HepG2 (cell line): Measurements from ENCODE around the gene MAN1C1. TPM values are rescaled to one million over a fixed set of nuclear protein-coding genes. Genes with fewer than 3 reads are reported as not detected.

Experiments
- ATRX ChIP-seq: sonication (generic); formaldehyde crosslinking; IDR thresholded peaks from 2 replicates; pipeline ENCODE4 v1.4.0; 2020; ENCODE audit warnings: missing genetic modification reagents, borderline replicate concordance
- CREBL2 ChIP-seq: sonication (generic); formaldehyde crosslinking; IDR thresholded peaks from 2 replicates; pipeline ENCODE4 v1.8.1; 2023; ENCODE audit warnings: missing genetic modification reagents, mild to moderate bottlenecking, borderline replicate concordance
- FUBP1 ChIP-seq: sonication (generic); formaldehyde crosslinking; IDR thresholded peaks from 2 replicates; pipeline ENCODE4 v1.5.1; 2020; ENCODE audit warnings: missing genetic modification reagents, mild to moderate bottlenecking, borderline replicate concordance
- GLI4 ChIP-seq: sonication (generic); formaldehyde crosslinking; IDR thresholded peaks from 2 replicates; pipeline ENCODE4 v1.5.1; 2020; ENCODE audit warnings: missing genetic modification reagents, mild to moderate bottlenecking, moderate library complexity, borderline replicate concordance
- NFIB ChIP-seq: sonication (generic); formaldehyde crosslinking; IDR thresholded peaks from 2 replicates; pipeline ENCODE4 v1.9.0; 2021; ENCODE audit warnings: missing genetic modification reagents, mild to moderate bottlenecking, borderline replicate concordance
- PITX1 ChIP-seq: sonication (generic); formaldehyde crosslinking; IDR thresholded peaks from 2 replicates; pipeline ENCODE4 v1.5.1; 2020; ENCODE audit warnings: mild to moderate bottlenecking, missing genetic modification reagents
- SRSF4 ChIP-seq: fragments of 200-400 bp; formaldehyde crosslinking; IDR thresholded peaks from one replicate; pipeline ENCODE4 v1.6.1; 2018; ENCODE audit warnings: mild to moderate bottlenecking, low read depth, low read length, moderate library complexity; ENCODE audit not compliant: poor library complexity, severe bottlenecking
- TFDP2 ChIP-seq: sonication (generic); formaldehyde crosslinking; IDR thresholded peaks from 2 replicates; pipeline ENCODE4 v1.4.0; 2020; ENCODE audit warnings: missing genetic modification reagents
- ZFY ChIP-seq: sonication (generic); formaldehyde crosslinking; IDR thresholded peaks from 2 replicates; pipeline ENCODE4 v1.4.0; 2020; ENCODE audit warnings: missing genetic modification reagents
- ZFYVE20 ChIP-seq: sonication (generic); formaldehyde crosslinking; IDR thresholded peaks from 2 replicates; pipeline ENCODE4 v1.8.0; 2023; ENCODE audit warnings: low read depth, mild to moderate bottlenecking, moderate library complexity, missing genetic modification reagents, borderline replicate concordance
- ZMYM3 ChIP-seq: sonication (generic); formaldehyde crosslinking; IDR thresholded peaks from 2 replicates; pipeline ENCODE4 v1.5.1; 2020; ENCODE audit warnings: mild to moderate bottlenecking, missing genetic modification reagents
- ZNF142 ChIP-seq: sonication (generic); formaldehyde crosslinking; IDR thresholded peaks from 2 replicates; pipeline ENCODE4 v1.4.0; 2020; ENCODE audit warnings: missing genetic modification reagents
- ZNF224 ChIP-seq: sonication (generic); formaldehyde crosslinking; IDR thresholded peaks from 2 replicates; pipeline ENCODE4 v1.5.0; 2020; ENCODE audit warnings: mild to moderate bottlenecking, missing genetic modification reagents
- ZNF292 ChIP-seq: sonication (generic); formaldehyde crosslinking; IDR thresholded peaks from 2 replicates; pipeline ENCODE4 v1.8.1; 2022; ENCODE audit warnings: mild to moderate bottlenecking, low read depth, missing genetic modification reagents, borderline replicate concordance
- ZNF33A ChIP-seq: sonication (generic); formaldehyde crosslinking; IDR thresholded peaks from 2 replicates; pipeline ENCODE4 v1.5.1; 2020; ENCODE audit warnings: missing genetic modification reagents, mild to moderate bottlenecking, moderate library complexity, borderline replicate concordance
- ZNF367 ChIP-seq: sonication (generic); formaldehyde crosslinking; IDR thresholded peaks from 2 replicates; pipeline ENCODE4 v1.4.0; 2020; ENCODE audit warnings: missing genetic modification reagents, borderline replicate concordance
- ZNF44 ChIP-seq: sonication (generic); formaldehyde crosslinking; IDR thresholded peaks from 2 replicates; pipeline ENCODE4 v1.5.1; 2020; ENCODE audit warnings: mild to moderate bottlenecking, missing genetic modification reagents
- ZNF703 ChIP-seq: sonication (generic); formaldehyde crosslinking; IDR thresholded peaks from 2 replicates; pipeline ENCODE4 v1.5.1; 2020; ENCODE audit warnings: missing genetic modification reagents, mild to moderate bottlenecking, moderate library complexity, borderline replicate concordance
- polyA plus RNA-seq, 8 experiments: library from polyadenylated mRNA; depleted of rRNA in 3 of 8; stranded (reverse) in 7 of 8; unstranded in 1 of 8; fragments of >200 nt; fragmentation: Illumina TruSeq in 4 of 8; extraction: Trizol in 4 of 8; gene quantifications; 2 replicates each; pipeline versions ENCODE4 v1.2.1 to v1.2.3, GENCODE V29; 2011 to 2016; ENCODE audit warnings: low read depth in 4 of 8, missing spikeins in 1 of 8, mixed read lengths in 1 of 8; ENCODE audit not compliant: insufficient read depth in 1 of 8
- total RNA-seq, 5 experiments: library from RNA; depleted of rRNA; stranded (reverse); fragments of >200 nt; fragmentation: Illumina TruSeq; extraction: Trizol; gene quantifications; 2 replicates each; pipeline ENCODE4 v1.2.3, GENCODE V29; 2016; ENCODE audit warnings: low read depth in 1 of 5

The MAN1C1 gene
- total and polyA plus RNA-seq, 2 of the 13 experiments (the other 11 are each of a cell fraction or from before 2014, with no cell fraction given): 0.18 to 0.49 TPM

GRCh38 chr1:25820247-25821111 is 203.9 kb downstream of the MAN1C1 start (continued):
- TF ChIP-seq PITX1: 0 out of 2 replicates have a peak, but pooled peaks have one; percentile 31
- 0 out of 2 replicates have a peak, but pooled peaks have one; percentile 8 for TF ChIP-seq ZNF33A
- TF ChIP-seq GLI4: no peak
- no peak for TF ChIP-seq ATRX (CRISPR knock-in tag)
- TF ChIP-seq ZNF44 (CRISPR knock-in tag): 0 out of 2 replicates have a peak, but pooled peaks have one; percentile 23
- TF ChIP-seq SRSF4: no peak
- 0 out of 2 replicates have a peak, but pooled peaks have one; percentile 20 for TF ChIP-seq ZNF292 (CRISPR knock-in tag)
- TF ChIP-seq ZMYM3 (CRISPR knock-in tag): no peak
- TF ChIP-seq ZNF224: peak; percentile 78; the same call in 1 of the 2 replicates
- TF ChIP-seq FUBP1: no peak
- TF ChIP-seq CREBL2 (CRISPR knock-in tag): 0 out of 2 replicates have a peak, but pooled peaks have one; percentile 9
- no peak for TF ChIP-seq ZNF142
- TF ChIP-seq ZFYVE20 (CRISPR knock-in tag): 0 out of 2 replicates have a peak, but pooled peaks have one; percentile 43
- 0 out of 2 replicates have a peak, but pooled peaks have one; percentile 69 for TF ChIP-seq ZNF703
- TF ChIP-seq ZFY (CRISPR knock-in tag): peak; percentile 53
- TF ChIP-seq ZNF367 (CRISPR knock-in tag): no peak
- peak; percentile 21; the same call in 1 of the 2 replicates for TF ChIP-seq TFDP2 (CRISPR knock-in tag)
- 0 out of 2 replicates have a peak, but pooled peaks have one; percentile 73 for TF ChIP-seq NFIB (CRISPR knock-in tag)
